ENCODE results near the gene MED12. TPM values are rescaled to one million over a fixed set of nuclear protein-coding genes. Genes with fewer than 3 reads are reported as not detected.

MED12 gene
- total and polyA plus RNA-seq, 2 of the 8 experiments (the other 6 are each of a cell fraction or from before 2014, with no cell fraction given): 19.4 to 48.9 TPM

DNA sequence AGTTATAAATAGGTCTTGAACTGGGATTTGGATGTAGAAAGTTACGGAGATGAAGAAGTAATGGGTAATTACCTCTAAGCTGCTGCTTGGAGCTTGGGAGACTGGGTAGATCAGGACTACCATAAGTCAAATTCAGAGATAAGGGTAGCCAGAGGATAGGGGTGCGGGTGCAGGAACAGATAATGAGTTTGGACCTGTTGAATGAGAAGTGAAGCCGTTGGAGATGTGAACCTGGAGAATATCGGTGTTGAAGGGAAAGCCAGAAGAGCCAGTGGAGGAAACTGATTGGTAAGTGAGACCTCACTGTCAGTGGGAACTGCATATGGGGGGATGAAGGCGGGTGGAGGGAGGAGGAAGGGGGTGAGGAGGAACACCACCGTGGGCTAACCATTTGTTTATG lies 23.4 kb upstream of the MED12 start (continued):
- TF ChIP-seq, protein P1, sequence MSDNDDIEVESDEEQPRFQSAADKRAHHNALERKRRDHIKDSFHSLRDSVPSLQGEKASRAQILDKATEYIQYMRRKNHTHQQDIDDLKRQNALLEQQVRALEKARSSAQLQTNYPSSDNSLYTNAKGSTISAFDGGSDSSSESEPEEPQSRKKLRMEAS (IDR thresholded peaks at IDR 0.05): no peak
- TF ChIP-seq SAP30 (IDR thresholded peaks at IDR 0.05; ENCODE audit: insufficient read depth, insufficient replicate concordance, low read length) (no peak), CEBPB (IDR thresholded peaks at IDR 0.05; ENCODE audit: low read depth, low read length) (no peak)
- TF ChIP-seq, protein P2, sequence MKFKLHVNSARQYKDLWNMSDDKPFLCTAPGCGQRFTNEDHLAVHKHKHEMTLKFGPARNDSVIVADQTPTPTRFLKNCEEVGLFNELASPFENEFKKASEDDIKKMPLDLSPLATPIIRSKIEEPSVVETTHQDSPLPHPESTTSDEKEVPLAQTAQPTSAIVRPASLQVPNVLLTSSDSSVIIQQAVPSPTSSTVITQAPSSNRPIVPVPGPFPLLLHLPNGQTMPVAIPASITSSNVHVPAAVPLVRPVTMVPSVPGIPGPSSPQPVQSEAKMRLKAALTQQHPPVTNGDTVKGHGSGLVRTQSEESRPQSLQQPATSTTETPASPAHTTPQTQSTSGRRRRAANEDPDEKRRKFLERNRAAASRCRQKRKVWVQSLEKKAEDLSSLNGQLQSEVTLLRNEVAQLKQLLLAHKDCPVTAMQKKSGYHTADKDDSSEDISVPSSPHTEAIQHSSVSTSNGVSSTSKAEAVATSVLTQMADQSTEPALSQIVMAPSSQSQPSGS (IDR thresholded peaks at IDR 0.05; ENCODE audit: low read length): no peak

All from H1 (cell line).